ENCODE measurements around the gene TMEM208. TPM values are rescaled to one million over a fixed set of nuclear protein-coding genes. Genes with fewer than 3 reads are reported as not detected.

Gene TMEM208
- polyA plus RNA-seq, 1 of the 3 experiments (the other 2 are of a cell fraction), result 98.2 TPM

DNA sequence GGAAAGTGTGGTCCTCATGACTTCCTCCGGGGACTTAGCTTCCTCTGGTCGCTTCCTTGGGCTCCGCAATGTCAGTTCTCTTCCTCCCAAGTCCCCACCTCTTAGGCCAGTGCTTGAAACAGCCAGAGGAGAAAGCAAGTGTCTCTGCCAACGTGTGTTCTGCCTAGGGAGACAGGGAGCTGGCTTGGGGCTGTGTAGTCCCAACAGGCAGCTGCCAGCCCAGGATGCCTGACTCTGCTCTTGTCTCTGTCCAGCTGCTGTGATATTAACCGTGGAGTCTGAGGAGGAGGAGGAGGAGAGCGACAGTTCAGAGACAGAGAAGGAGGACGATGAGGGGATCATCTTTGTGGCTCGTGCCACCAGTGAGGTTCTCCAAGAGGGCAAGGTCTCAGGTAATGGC, 38.9 kb downstream of the TMEM208 start:
- Histone ChIP-seq H3K36me3 (replicated peaks in 1 of 2; ENCODE audit: control insufficient read depth in 1 of 2, insufficient read depth in 2 of 2, low read length in 1 of 2) (no peaks in the 10 kb centered on the region), H3K79me2 (ENCODE audit: insufficient read depth) (no peaks in the 10 kb centered on the region), H3K27me3 (ENCODE audit: insufficient read depth) (no peaks in the 10 kb centered on the region), H3K9me2 (no peaks in the 10 kb centered on the region), H3K9me3 (no peaks in the 10 kb centered on the region), H3F3A (replicated peaks; ENCODE audit: insufficient read depth) (peaks cover 21% of the 10 kb centered on the region), H3K27ac (ENCODE audit: low read depth in 2 of 2, low read length in 1 of 2) (no peak overlapping the region), H3K9ac (no peak overlapping the region), H2AFZ (ENCODE audit: low read depth) (no peak overlapping the region), H3K4me2 (no peak overlapping the region), H4K20me1 (ENCODE audit: insufficient read depth) (no peaks in the 10 kb centered on the region), H3K4me3 (ENCODE audit: low read depth in 2 of 2, low read length in 1 of 2) (no peak overlapping the region), H3K4me1 (ENCODE audit: control insufficient read depth in 1 of 2, insufficient read depth in 2 of 2, low read depth in 1 of 2, low read length in 1 of 2) (peaks cover 3 to 7% of the 10 kb centered on the region in 2 experiments; a peak in 2 of 4 replicates)
- CTCF ChIA-PET, result interaction anchor here (1.2 to 1.9 kb wide), 4 partner anchors 13 to 68 kb away, joined by 3 to 10 read pairs (median 4); partner anchors contain the start of gene FHOD1
- DNase-seq, result no peak
- 84% methylated on average over 7 of the region's 8 CpGs for WGBS (ENCODE audit: low lambda C conversion rate)
- POLR2A ChIA-PET, result interaction anchor here (1.1 kb wide), 1 partner anchor 9 kb away, joined by 3 read pairs; no protein-coding TSS in a partner anchor
- no peak for TF ChIP-seq NFIC (IDR thresholded peaks at IDR 0.05; ENCODE audit: borderline replicate concordance)
- TF ChIP-seq, protein P1, sequence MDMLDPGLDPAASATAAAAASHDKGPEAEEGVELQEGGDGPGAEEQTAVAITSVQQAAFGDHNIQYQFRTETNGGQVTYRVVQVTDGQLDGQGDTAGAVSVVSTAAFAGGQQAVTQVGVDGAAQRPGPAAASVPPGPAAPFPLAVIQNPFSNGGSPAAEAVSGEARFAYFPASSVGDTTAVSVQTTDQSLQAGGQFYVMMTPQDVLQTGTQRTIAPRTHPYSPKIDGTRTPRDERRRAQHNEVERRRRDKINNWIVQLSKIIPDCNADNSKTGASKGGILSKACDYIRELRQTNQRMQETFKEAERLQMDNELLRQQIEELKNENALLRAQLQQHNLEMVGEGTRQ (IDR thresholded peaks at IDR 0.05; ENCODE audit: borderline replicate concordance, low read depth, low read length), result no peak
- no peak for TF ChIP-seq YY1 (IDR thresholded peaks at IDR 0.05; ENCODE audit: low read depth)
- TF ChIP-seq GABPA (IDR thresholded peaks at IDR 0.05; ENCODE audit: low read depth), result no peak
- TF ChIP-seq, protein P2, sequence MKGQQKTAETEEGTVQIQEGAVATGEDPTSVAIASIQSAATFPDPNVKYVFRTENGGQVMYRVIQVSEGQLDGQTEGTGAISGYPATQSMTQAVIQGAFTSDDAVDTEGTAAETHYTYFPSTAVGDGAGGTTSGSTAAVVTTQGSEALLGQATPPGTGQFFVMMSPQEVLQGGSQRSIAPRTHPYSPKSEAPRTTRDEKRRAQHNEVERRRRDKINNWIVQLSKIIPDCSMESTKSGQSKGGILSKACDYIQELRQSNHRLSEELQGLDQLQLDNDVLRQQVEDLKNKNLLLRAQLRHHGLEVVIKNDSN (IDR thresholded peaks at IDR 0.05; ENCODE audit: borderline replicate concordance, low read depth), result no peak
- TF ChIP-seq ELF1 (IDR thresholded peaks at IDR 0.05), result no peak
- TF ChIP-seq SIN3A (IDR thresholded peaks at IDR 0.05; ENCODE audit: borderline replicate concordance, low read depth, low read length), result no peak
- TF ChIP-seq TAF1 (IDR thresholded peaks at IDR 0.05; ENCODE audit: borderline replicate concordance, low read depth, low read length), result no peak
- TF ChIP-seq CHD2 (IDR thresholded peaks at IDR 0.05; ENCODE audit: low read length, partially characterized antibody), result no peak
- TF ChIP-seq, protein P3, sequence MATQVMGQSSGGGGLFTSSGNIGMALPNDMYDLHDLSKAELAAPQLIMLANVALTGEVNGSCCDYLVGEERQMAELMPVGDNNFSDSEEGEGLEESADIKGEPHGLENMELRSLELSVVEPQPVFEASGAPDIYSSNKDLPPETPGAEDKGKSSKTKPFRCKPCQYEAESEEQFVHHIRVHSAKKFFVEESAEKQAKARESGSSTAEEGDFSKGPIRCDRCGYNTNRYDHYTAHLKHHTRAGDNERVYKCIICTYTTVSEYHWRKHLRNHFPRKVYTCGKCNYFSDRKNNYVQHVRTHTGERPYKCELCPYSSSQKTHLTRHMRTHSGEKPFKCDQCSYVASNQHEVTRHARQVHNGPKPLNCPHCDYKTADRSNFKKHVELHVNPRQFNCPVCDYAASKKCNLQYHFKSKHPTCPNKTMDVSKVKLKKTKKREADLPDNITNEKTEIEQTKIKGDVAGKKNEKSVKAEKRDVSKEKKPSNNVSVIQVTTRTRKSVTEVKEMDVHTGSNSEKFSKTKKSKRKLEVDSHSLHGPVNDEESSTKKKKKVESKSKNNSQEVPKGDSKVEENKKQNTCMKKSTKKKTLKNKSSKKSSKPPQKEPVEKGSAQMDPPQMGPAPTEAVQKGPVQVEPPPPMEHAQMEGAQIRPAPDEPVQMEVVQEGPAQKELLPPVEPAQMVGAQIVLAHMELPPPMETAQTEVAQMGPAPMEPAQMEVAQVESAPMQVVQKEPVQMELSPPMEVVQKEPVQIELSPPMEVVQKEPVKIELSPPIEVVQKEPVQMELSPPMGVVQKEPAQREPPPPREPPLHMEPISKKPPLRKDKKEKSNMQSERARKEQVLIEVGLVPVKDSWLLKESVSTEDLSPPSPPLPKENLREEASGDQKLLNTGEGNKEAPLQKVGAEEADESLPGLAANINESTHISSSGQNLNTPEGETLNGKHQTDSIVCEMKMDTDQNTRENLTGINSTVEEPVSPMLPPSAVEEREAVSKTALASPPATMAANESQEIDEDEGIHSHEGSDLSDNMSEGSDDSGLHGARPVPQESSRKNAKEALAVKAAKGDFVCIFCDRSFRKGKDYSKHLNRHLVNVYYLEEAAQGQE (IDR thresholded peaks at IDR 0.05; ENCODE audit: low read depth, low read length), result no peak
- no peak for TF ChIP-seq RAD21 (IDR thresholded peaks at IDR 0.05; ENCODE audit: low read length)
- TF ChIP-seq NRF1 (IDR thresholded peaks at IDR 0.05; ENCODE audit: low read depth, low read length), result no peak
- no peak for TF ChIP-seq TCF12 (IDR thresholded peaks at IDR 0.05)

Measured in SK-N-SH (cell line).